A549 (cell line): ENCODE measurements around the gene HDAC7. TPM values are rescaled to one million over a fixed set of nuclear protein-coding genes. Genes with fewer than 3 reads are reported as not detected.

Experiments used
- ATAC-seq, 2 experiments: fragments of 200-7000 bp in 1 of 2; fragments of >200 bp in 1 of 2; cut with Nextera tagmentation in 1 of 2; cut with Tn5 transposase in 1 of 2; 3 replicates each; pipeline versions ENCODE4 v1.8.0 to v1.9.1; 2018 to 2020; ENCODE audit warnings: mild to moderate bottlenecking in 1 of 2, moderate library complexity in 1 of 2
- CTCF ChIA-PET: fragments of 300-600 bp; sonication (Branson Sonifier 250); formaldehyde crosslinking; extraction: SDS; loops from one replicate; lab custom pipeline; 2021; ENCODE audit warnings: antibody characterized with exemption, inconsistent platforms; lab: Yijun Ruan, JAX
- POLR2A ChIA-PET: fragments of 350-600 bp; formaldehyde crosslinking; extraction: SDS; loops from one replicate; lab custom pipeline; 2021; ENCODE audit warnings: antibody characterized with exemption, inconsistent platforms; lab: Yijun Ruan, JAX
- DNase-seq, 2 experiments: peaks; one replicate each; pipeline versions ENCODE4 v3.0.0 to v3.0.0-alpha.2; 2011 to 2016; ENCODE audit warnings: low read depth in 1 of 2, low spot score in 1 of 2
- FAIRE-seq: peaks from 2 replicates; lab custom pipeline; 2011; peaks lifted over from hg19 to GRCh38; lab: Jason Lieb, UNC
- H3K27ac ChIP-seq, 2 experiments: fragments of >200 bp; sonication (Bioruptor Twin); formaldehyde crosslinking; 3 replicates each; pipeline ENCODE4 v1.5.1; 2016 to 2017
- H3K4me1 ChIP-seq: fragments of >200 bp; sonication (Bioruptor Twin); formaldehyde crosslinking; 3 replicates; pipeline ENCODE4 v1.6.1; 2016
- H3K4me2 ChIP-seq: fragments of >200 bp; sonication (Bioruptor Twin); formaldehyde crosslinking; 3 replicates; pipeline ENCODE4 v1.6.1; 2016
- H3K4me3 ChIP-seq: fragments of >200 bp; sonication (Bioruptor Twin); formaldehyde crosslinking; 3 replicates; pipeline ENCODE4 v1.5.1; 2016
- H3K9me3 ChIP-seq: fragments of >200 bp; sonication (Bioruptor Twin); formaldehyde crosslinking; 3 replicates; pipeline ENCODE4 v1.6.1; 2016
- BHLHE40 ChIP-seq: IDR thresholded peaks from 2 replicates; pipeline ENCODE4 v1.6.1; 2012; ENCODE audit warnings: low read depth, low read length, inconsistent platforms
- CBX2 ChIP-seq: fragments of 200-600 bp; sonication (generic); IDR thresholded peaks from 2 replicates; pipeline ENCODE4 v1.6.1; 2016; ENCODE audit warnings: low read depth, mild to moderate bottlenecking, borderline replicate concordance
- CEBPB ChIP-seq, 2 experiments: fragments of >200 bp in 1 of 2; sonication (Bioruptor Twin) in 1 of 2; formaldehyde crosslinking in 1 of 2; IDR thresholded peaks; 2 replicates each; pipeline ENCODE4 v1.6.1; 2012 to 2016
- CHD2 ChIP-seq: fragments of 150-350 bp; IDR thresholded peaks from 2 replicates; pipeline ENCODE4 v1.6.1; 2014; ENCODE audit warnings: low read length; ENCODE audit not compliant: partially characterized antibody
- EHMT2 ChIP-seq: fragments of 200-600 bp; sonication (generic); IDR thresholded peaks from 2 replicates; pipeline ENCODE4 v1.6.1; 2016; ENCODE audit warnings: antibody characterized with exemption, low read depth, mild to moderate bottlenecking, moderate library complexity
- HMGXB4 ChIP-seq: fragments of 250-450 bp; sonication (Bioruptor Pico); IDR thresholded peaks from 2 replicates; pipeline ENCODE4 v1.5.0; 2021; ENCODE audit warnings: mild to moderate bottlenecking, moderate library complexity, borderline replicate concordance
- HOXA7 ChIP-seq: fragments of 250-450 bp; sonication (Bioruptor Pico); IDR thresholded peaks from 2 replicates; pipeline ENCODE4 v1.5.0; 2020; ENCODE audit warnings: mild to moderate bottlenecking, moderate library complexity
- JUN ChIP-seq, 2 experiments: fragments of >200 bp; sonication (Bioruptor Twin); formaldehyde crosslinking; IDR thresholded peaks; 2 replicates in 1 of 2; 3 replicates in 1 of 2; pipeline ENCODE4 v1.6.1; 2016 to 2017
- KDM1A ChIP-seq: fragments of 200-600 bp; sonication (generic); IDR thresholded peaks from 2 replicates; pipeline ENCODE4 v1.6.1; 2016; ENCODE audit warnings: low read depth, mild to moderate bottlenecking
- KDM5A ChIP-seq: fragments of 200-600 bp; sonication (generic); IDR thresholded peaks from 2 replicates; pipeline ENCODE4 v1.6.1; 2016; ENCODE audit warnings: antibody characterized with exemption, mild to moderate bottlenecking
- MAX ChIP-seq: IDR thresholded peaks from 2 replicates; pipeline ENCODE4 v1.6.1; 2012
- MYC ChIP-seq: IDR thresholded peaks from 2 replicates; pipeline ENCODE4 v1.6.1; 2012; ENCODE audit warnings: mild to moderate bottlenecking, inconsistent platforms, low read length, improper control_type of control experiment, borderline replicate concordance
- RCOR1 ChIP-seq: fragments of 150-350 bp; IDR thresholded peaks from 2 replicates; pipeline ENCODE4 v1.6.1; 2014; ENCODE audit warnings: antibody characterized with exemption, low read length, low read depth
- SMC3 ChIP-seq: fragments of >200 bp; sonication (Bioruptor Twin); formaldehyde crosslinking; IDR thresholded peaks from 3 replicates; pipeline ENCODE4 v1.6.1; 2018; ENCODE audit warnings: inconsistent platforms
- TFCP2L1 ChIP-seq: fragments of 250-450 bp; sonication (Bioruptor Pico); IDR thresholded peaks from 2 replicates; pipeline ENCODE4 v1.5.0; 2021; ENCODE audit warnings: mild to moderate bottlenecking
- USF2 ChIP-seq: fragments of 450-650 bp; IDR thresholded peaks from 2 replicates; pipeline ENCODE4 v1.6.1; 2014; ENCODE audit warnings: antibody characterized with exemption
- ZFP36 ChIP-seq: fragments of 450-650 bp; IDR thresholded peaks from 2 replicates; pipeline ENCODE4 v1.6.1; 2014; ENCODE audit warnings: borderline replicate concordance; ENCODE audit not compliant: partially characterized antibody
- WGBS: methylation state at CpG from one replicate; pipeline ENCODE4 v1.1.6; 2017; ENCODE audit errors: missing lambda C conversion rate; 5-methylcytosine and 5-hydroxymethylcytosine counted together
- polyA plus RNA-seq, 4 experiments: library from polyadenylated mRNA; depleted of rRNA in 3 of 4; stranded (reverse); fragments of >200 nt; fragmentation: RNase III in 1 of 4; extraction: RNeasy Plus Mini Kit Qiagen cat#74134 plus additional on column Dnase treatment in 1 of 4; gene quantifications; 2 replicates in 3 of 4; 3 replicates in 1 of 4; pipeline ENCODE4 v1.2.3, GENCODE V29; 2011 to 2017
- TF ChIP-seq, protein P1 (sequence below): IDR thresholded peaks from 2 replicates; pipeline ENCODE4 v1.6.1; 2012; ENCODE audit warnings: low read depth, borderline replicate concordance
- TF ChIP-seq, protein P2 (sequence below): fragments of 200-600 bp; sonication (generic); IDR thresholded peaks from 2 replicates; pipeline ENCODE4 v1.6.1; 2016; ENCODE audit warnings: antibody characterized with exemption, mild to moderate bottlenecking, moderate library complexity

Gene HDAC7
- polyA plus RNA-seq, 2 of the 4 experiments (the other 2 are of a cell fraction) = 17.2 to 36.0 TPM

DNA sequence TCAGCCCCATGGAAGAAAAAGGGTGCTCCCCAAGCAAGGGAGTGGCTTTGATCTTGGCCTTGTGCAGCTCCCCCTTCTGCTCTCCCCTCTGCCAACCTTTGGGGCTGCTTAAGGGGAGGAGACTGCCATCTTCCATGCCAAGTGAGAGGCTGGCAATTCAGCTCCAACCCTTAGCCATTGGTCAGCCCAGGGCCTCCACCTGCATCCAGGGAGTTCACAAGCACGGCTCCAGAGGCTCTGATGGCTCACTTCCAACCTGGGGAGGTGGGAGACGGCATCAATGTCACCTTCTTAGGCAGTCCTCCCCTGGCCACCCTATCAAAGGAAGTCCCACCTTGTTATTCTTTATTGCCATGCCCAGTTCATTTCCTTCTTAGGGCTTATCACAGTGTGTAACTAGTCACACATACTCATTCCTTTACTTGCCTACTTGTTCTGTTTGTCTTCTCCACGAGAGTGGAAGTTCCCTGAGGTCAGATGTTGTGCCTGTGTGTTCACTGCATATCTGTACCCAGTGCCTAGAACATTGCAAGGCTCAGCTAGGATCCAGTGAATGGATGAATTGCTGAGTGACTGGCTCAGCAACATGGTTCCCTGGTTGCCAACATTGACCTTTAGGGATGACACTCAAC is 5.0 kb downstream of the HDAC7 start:
- Histone ChIP-seq H3K4me1 (peaks cover 82% of the 10 kb centered on the region), H3K27ac (peak overlapping the region in 1 of 2 experiments; percentile 85; a peak in 3 of 6 replicates), H3K9me3 (no peaks in the 10 kb centered on the region), H3K4me3 (no peak overlapping the region), H3K4me2 (peak overlapping the region; percentile 94; the same call in 1 of the 3 replicates)
- CTCF ChIA-PET = interaction anchor here (1.1 to 59.0 kb wide), 4 partner anchors 15 to 72 kb away, joined by 3 to 1532 read pairs (median 17); no protein-coding TSS in a partner anchor
- DNase-seq (no peak), FAIRE-seq (no peak), ATAC-seq (no peak)
- no peak for TF ChIP-seq CBX2
- no peak for TF ChIP-seq TFCP2L1
- no peak for TF ChIP-seq EHMT2
- TF ChIP-seq, protein P1, sequence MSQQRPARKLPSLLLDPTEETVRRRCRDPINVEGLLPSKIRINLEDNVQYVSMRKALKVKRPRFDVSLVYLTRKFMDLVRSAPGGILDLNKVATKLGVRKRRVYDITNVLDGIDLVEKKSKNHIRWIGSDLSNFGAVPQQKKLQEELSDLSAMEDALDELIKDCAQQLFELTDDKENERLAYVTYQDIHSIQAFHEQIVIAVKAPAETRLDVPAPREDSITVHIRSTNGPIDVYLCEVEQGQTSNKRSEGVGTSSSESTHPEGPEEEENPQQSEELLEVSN = no peak
- no peak for TF ChIP-seq USF2
- no peak for TF ChIP-seq BHLHE40
- no peak for TF ChIP-seq SMC3
- TF ChIP-seq CEBPB (IDR thresholded peaks at IDR 0.05) = no peak
- TF ChIP-seq KDM5A = no peak
- TF ChIP-seq ZFP36 = no peak
- TF ChIP-seq KDM1A = no peak
- TF ChIP-seq MYC = no peak
- TF ChIP-seq CHD2 = no peak
- no peak for TF ChIP-seq HOXA7 (CRISPR knock-in tag)
- no peak for TF ChIP-seq JUN (IDR thresholded peaks at IDR 0.05)
- TF ChIP-seq RCOR1 = no peak
- TF ChIP-seq, protein P2, sequence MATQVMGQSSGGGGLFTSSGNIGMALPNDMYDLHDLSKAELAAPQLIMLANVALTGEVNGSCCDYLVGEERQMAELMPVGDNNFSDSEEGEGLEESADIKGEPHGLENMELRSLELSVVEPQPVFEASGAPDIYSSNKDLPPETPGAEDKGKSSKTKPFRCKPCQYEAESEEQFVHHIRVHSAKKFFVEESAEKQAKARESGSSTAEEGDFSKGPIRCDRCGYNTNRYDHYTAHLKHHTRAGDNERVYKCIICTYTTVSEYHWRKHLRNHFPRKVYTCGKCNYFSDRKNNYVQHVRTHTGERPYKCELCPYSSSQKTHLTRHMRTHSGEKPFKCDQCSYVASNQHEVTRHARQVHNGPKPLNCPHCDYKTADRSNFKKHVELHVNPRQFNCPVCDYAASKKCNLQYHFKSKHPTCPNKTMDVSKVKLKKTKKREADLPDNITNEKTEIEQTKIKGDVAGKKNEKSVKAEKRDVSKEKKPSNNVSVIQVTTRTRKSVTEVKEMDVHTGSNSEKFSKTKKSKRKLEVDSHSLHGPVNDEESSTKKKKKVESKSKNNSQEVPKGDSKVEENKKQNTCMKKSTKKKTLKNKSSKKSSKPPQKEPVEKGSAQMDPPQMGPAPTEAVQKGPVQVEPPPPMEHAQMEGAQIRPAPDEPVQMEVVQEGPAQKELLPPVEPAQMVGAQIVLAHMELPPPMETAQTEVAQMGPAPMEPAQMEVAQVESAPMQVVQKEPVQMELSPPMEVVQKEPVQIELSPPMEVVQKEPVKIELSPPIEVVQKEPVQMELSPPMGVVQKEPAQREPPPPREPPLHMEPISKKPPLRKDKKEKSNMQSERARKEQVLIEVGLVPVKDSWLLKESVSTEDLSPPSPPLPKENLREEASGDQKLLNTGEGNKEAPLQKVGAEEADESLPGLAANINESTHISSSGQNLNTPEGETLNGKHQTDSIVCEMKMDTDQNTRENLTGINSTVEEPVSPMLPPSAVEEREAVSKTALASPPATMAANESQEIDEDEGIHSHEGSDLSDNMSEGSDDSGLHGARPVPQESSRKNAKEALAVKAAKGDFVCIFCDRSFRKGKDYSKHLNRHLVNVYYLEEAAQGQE = no peak
- no peak for TF ChIP-seq MAX
- POLR2A ChIA-PET = no interaction called here
- WGBS = 78% methylated on average over 3 of the region's 3 CpGs

GRCh38 chr12:47813511-47814196 is 6.0 kb downstream of the HDAC7 start:
- CTCF ChIA-PET = interaction anchor here (0.6 to 59.0 kb wide), 12 partner anchors 12 to 137 kb away, joined by 3 to 1532 read pairs (median 4); no protein-coding TSS in a partner anchor
- Histone ChIP-seq H3K9me3 (no peaks in the 10 kb centered on the region), H3K4me3 (peak overlapping the region; percentile 37), H3K27ac (peak overlapping the region; percentile 76 to 85), H3K4me2 (peak overlapping the region; percentile 94), H3K4me1 (peaks cover 92% of the 10 kb centered on the region)
- FAIRE-seq = no peak
- 59% methylated on average over 9 of the region's 9 CpGs for WGBS
- peak; percentile 35 to 59; a peak in 5 of 6 replicates for ATAC-seq
- TF ChIP-seq HMGXB4 (CRISPR knock-in tag) = no peak
- TF ChIP-seq MAX = 0 out of 2 replicates have a peak, but pooled peaks have one; percentile 3
- no peak for TF ChIP-seq USF2
- POLR2A ChIA-PET = interaction anchor here (1.0 kb wide), 1 partner anchor 24 kb away, joined by 3 read pairs; no protein-coding TSS in a partner anchor
- peak in 1 of 2 experiments; percentile 58 for DNase-seq
